Colonic mucosa (tissue), 4 donors: ENCODE measurements around the gene OS9. TPM values are rescaled to one million over a fixed set of nuclear protein-coding genes. Genes with fewer than 3 reads are reported as not detected.

Experiments used
- DNase-seq: peaks from one replicate; pipeline ENCODE4 v3.0.0-alpha.2; 2020
- H3K27ac ChIP-seq: fragments of 200-600 bp; one replicate; pipeline ENCODE4 v1.8.0; 2021
- H3K27me3 ChIP-seq: fragments of 200-600 bp; one replicate; pipeline ENCODE4 v1.8.0; 2021
- H3K36me3 ChIP-seq: fragments of 200-600 bp; one replicate; pipeline ENCODE4 v1.8.0; 2021
- H3K4me1 ChIP-seq: fragments of 200-600 bp; one replicate; pipeline ENCODE4 v1.8.0; 2021; ENCODE audit warnings: mild to moderate bottlenecking
- H3K4me3 ChIP-seq: fragments of 200-600 bp; one replicate; pipeline ENCODE4 v1.8.0; 2021
- H3K9ac ChIP-seq, 2 donors: one replicate each; pipeline ENCODE4 v1.7.0; 2013; ENCODE audit warnings: control low read depth in 2 of 2, low read depth in 2 of 2, low read length in 2 of 2
- H3K9me3 ChIP-seq: fragments of 200-600 bp; one replicate; pipeline ENCODE4 v1.8.0; 2021
- intact Hi-C: fragments of 100-400 bp; cut with DNase I; formaldehyde crosslinking; loops from one replicate; pipeline ENCODE4 v1.14.1; 2022
- total RNA-seq, 2 donors: library from RNA; stranded (reverse); fragmentation: NEBNext Ultra II Directional in 1 of 2; extraction: Animal tissue kit (Norgen Biotek cat#: 25700) in 1 of 2; gene quantifications; one replicate each; pipeline ENCODE4 v1.2.1, GENCODE V29; 2021
- TF ChIP-seq, protein P1 (sequence below): fragments of 200-600 bp; IDR thresholded peaks from one replicate; pipeline ENCODE4 v1.8.0; 2022; ENCODE audit warnings: antibody characterized with exemption, mild to moderate bottlenecking
- donor health status: healthy.
- donor health status: DM: no; HTN: no; CAD: no.
- donor health status: DM: no; HTN: no; CAD: no.

Gene OS9
- total RNA-seq, 2 donors from 2014 or later = 219 to 284 TPM

- no peak for DNase-seq
- Histone ChIP-seq H3K4me3 (no peak overlapping the region), H3K4me1 (no peaks in the 10 kb centered on the region), H3K27me3 (peaks cover 20% of the 10 kb centered on the region), H3K27ac (no peak overlapping the region), H3K9me3 (no peaks in the 10 kb centered on the region), H3K36me3 (no peaks in the 10 kb centered on the region), H3K9ac (no peak overlapping the region)
- TF ChIP-seq, protein P1, sequence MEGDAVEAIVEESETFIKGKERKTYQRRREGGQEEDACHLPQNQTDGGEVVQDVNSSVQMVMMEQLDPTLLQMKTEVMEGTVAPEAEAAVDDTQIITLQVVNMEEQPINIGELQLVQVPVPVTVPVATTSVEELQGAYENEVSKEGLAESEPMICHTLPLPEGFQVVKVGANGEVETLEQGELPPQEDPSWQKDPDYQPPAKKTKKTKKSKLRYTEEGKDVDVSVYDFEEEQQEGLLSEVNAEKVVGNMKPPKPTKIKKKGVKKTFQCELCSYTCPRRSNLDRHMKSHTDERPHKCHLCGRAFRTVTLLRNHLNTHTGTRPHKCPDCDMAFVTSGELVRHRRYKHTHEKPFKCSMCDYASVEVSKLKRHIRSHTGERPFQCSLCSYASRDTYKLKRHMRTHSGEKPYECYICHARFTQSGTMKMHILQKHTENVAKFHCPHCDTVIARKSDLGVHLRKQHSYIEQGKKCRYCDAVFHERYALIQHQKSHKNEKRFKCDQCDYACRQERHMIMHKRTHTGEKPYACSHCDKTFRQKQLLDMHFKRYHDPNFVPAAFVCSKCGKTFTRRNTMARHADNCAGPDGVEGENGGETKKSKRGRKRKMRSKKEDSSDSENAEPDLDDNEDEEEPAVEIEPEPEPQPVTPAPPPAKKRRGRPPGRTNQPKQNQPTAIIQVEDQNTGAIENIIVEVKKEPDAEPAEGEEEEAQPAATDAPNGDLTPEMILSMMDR = no peak
- intact Hi-C loops = no loop called here
These were observed 37.6 kb downstream of the OS9 start for GRCh38 chr12:57731411-57732080.

GRCh38 chr12:57732270-57732669, 38.3 kb downstream of the OS9 start:
- TF ChIP-seq, protein P1 = no peak
- peaks cover 27% of the 10 kb centered on the region for H3K27me3 ChIP-seq
- no peak overlapping the region for H3K9ac ChIP-seq
- no peak for DNase-seq
- intact Hi-C loops = no loop called here
- H3K4me3 ChIP-seq = no peak overlapping the region
- no peaks in the 10 kb centered on the region for H3K9me3 ChIP-seq
- no peaks in the 10 kb centered on the region for H3K36me3 ChIP-seq
- H3K27ac ChIP-seq = no peak overlapping the region
- H3K4me1 ChIP-seq = no peaks in the 10 kb centered on the region

- Histone ChIP-seq H3K9ac (no peak overlapping the region), H3K36me3 (no peaks in the 10 kb centered on the region), H3K27me3 (peaks cover 29% of the 10 kb centered on the region), H3K9me3 (no peaks in the 10 kb centered on the region), H3K27ac (no peak overlapping the region), H3K4me1 (peaks cover 5% of the 10 kb centered on the region), H3K4me3 (no peak overlapping the region)
- TF ChIP-seq, protein P1 = no peak
- DNase-seq = no peak
- intact Hi-C loops = no loop called here
These were observed 39.0 kb downstream of the OS9 start for GRCh38 chr12:57732726-57733593.

DNA sequence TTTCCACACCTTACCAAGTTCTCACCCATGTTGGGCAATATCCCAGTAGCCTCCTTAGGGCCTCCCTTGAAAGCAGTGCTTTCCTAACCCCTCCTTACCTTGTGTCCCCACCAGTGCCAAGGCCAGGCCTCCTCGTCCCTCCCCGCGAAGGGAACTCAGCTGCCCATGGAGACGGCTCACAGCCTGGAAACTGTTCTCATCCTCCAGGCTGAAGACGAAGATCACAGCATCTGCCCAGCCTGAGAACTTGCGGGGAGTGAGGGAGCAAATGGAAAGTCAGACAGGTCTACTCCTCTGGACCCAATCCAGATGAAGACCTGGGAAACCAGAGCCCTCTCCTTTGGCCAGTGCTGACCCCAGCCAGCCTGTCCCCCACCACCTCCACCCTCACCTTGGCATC, 40.0 kb downstream of the OS9 start:
- intact Hi-C loops = no loop called here
- TF ChIP-seq, protein P1 = no peak
- DNase-seq = no peak
- no peak overlapping the region for H3K9ac ChIP-seq
- no peaks in the 10 kb centered on the region for H3K36me3 ChIP-seq
- H3K27ac ChIP-seq = no peak overlapping the region
- H3K9me3 ChIP-seq = no peaks in the 10 kb centered on the region
- H3K4me3 ChIP-seq = no peak overlapping the region
- H3K27me3 ChIP-seq = peaks cover 38% of the 10 kb centered on the region
- H3K4me1 ChIP-seq = peaks cover 5% of the 10 kb centered on the region

- Histone ChIP-seq H3K4me1 (peaks cover 5% of the 10 kb centered on the region), H3K9ac (no peak overlapping the region), H3K4me3 (no peak overlapping the region), H3K27me3 (peaks cover 45% of the 10 kb centered on the region), H3K9me3 (no peaks in the 10 kb centered on the region), H3K27ac (no peak overlapping the region), H3K36me3 (no peaks in the 10 kb centered on the region)
- intact Hi-C loops = no loop called here
- TF ChIP-seq, protein P1 = no peak
- no peak for DNase-seq
These were observed 40.7 kb downstream of the OS9 start for GRCh38 chr12:57734591-57734990.
